Neural cell (in vitro differentiated cells): Measurements from ENCODE around the gene HDHD2.

Experiments used
- CTCF ChIP-seq: fragments of 450-650 bp; IDR thresholded peaks from 2 replicates; pipeline ENCODE4 v1.5.1; 2014; ENCODE audit warnings: antibody characterized with exemption, mild to moderate bottlenecking, moderate library complexity; ENCODE audit not compliant: poor library complexity, severe bottlenecking
- EZH2 ChIP-seq: fragments of 200-600, 300-800 bp; shearing (Covaris generic), sonication (generic); IDR thresholded peaks from 2 replicates; pipeline ENCODE4 v1.6.1; 2014; ENCODE audit warnings: antibody characterized with exemption, low read length, borderline replicate concordance, mild to moderate bottlenecking; ENCODE audit not compliant: insufficient read depth, poor library complexity, severe bottlenecking
- MXI1 ChIP-seq: fragments of 450-650 bp; conservative IDR thresholded peaks from 2 replicates; pipeline ENCODE4 v1.6.1; 2014; ENCODE audit warnings: antibody characterized with exemption, mild to moderate bottlenecking; ENCODE audit not compliant: poor library complexity, severe bottlenecking
- POLR2AphosphoS5 ChIP-seq: IDR thresholded peaks from 2 replicates; pipeline ENCODE4 v1.6.1; 2012
- SMC3 ChIP-seq: fragments of 450-650 bp; conservative IDR thresholded peaks from 2 replicates; pipeline ENCODE4 v1.6.1; 2014; ENCODE audit warnings: antibody characterized with exemption, mild to moderate bottlenecking, moderate library complexity; ENCODE audit not compliant: poor library complexity
- TAF1 ChIP-seq: IDR thresholded peaks from 2 replicates; pipeline ENCODE4 v1.6.1; 2012; ENCODE audit warnings: low read depth
- TF ChIP-seq, protein P1 (sequence below): IDR thresholded peaks from 2 replicates; pipeline ENCODE4 v1.6.1; 2012; ENCODE audit warnings: borderline replicate concordance

DNA sequence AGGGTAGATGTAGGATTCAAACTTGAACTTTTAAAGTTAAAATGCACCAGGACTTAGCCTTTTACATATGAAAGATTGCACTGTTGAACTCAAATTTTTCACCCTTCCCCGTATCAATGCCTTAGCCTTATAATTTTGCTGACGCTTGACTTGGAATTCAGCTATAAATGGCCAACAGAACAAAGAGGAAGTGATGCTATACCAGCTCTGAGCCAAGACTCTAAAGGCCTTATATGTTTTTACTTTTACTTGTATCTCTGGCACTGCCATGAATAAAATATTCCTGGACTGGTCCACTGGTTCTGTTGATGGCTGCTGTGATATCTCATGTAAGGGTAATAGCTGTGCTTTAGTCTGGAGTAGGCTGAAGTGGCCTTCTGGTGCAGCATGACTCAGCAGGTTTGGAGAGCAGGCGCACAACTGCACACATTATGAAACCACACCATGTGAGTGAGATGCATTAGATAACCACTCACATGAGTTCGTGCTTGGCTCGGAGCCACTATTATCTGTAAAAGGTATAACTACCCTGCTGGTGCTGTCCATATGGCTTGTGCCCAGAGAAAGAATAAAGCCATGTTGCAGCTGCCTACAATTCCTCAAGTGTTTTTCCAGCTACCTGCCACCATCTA is 34.2 kb upstream of the HDHD2 start:
- TF ChIP-seq, protein P1, sequence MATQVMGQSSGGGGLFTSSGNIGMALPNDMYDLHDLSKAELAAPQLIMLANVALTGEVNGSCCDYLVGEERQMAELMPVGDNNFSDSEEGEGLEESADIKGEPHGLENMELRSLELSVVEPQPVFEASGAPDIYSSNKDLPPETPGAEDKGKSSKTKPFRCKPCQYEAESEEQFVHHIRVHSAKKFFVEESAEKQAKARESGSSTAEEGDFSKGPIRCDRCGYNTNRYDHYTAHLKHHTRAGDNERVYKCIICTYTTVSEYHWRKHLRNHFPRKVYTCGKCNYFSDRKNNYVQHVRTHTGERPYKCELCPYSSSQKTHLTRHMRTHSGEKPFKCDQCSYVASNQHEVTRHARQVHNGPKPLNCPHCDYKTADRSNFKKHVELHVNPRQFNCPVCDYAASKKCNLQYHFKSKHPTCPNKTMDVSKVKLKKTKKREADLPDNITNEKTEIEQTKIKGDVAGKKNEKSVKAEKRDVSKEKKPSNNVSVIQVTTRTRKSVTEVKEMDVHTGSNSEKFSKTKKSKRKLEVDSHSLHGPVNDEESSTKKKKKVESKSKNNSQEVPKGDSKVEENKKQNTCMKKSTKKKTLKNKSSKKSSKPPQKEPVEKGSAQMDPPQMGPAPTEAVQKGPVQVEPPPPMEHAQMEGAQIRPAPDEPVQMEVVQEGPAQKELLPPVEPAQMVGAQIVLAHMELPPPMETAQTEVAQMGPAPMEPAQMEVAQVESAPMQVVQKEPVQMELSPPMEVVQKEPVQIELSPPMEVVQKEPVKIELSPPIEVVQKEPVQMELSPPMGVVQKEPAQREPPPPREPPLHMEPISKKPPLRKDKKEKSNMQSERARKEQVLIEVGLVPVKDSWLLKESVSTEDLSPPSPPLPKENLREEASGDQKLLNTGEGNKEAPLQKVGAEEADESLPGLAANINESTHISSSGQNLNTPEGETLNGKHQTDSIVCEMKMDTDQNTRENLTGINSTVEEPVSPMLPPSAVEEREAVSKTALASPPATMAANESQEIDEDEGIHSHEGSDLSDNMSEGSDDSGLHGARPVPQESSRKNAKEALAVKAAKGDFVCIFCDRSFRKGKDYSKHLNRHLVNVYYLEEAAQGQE = no peak
- TF ChIP-seq POLR2AphosphoS5 (no peak), CTCF (no peak), SMC3 (no peak), MXI1 (no peak), TAF1 (no peak), EZH2 (no peak)
